NCI-H2196 treated with DMSO at 0.1 percent for 48 hours (cell line): Measurements from ENCODE around the gene CDKAL1.

ENCODE experiments used
- DNase-seq: peaks from one replicate; lab custom pipeline; 2025; ENCODE audit not compliant: unreplicated experiment; lab: John Stamatoyannopoulos, UW

CDKAL1 gene

DNA sequence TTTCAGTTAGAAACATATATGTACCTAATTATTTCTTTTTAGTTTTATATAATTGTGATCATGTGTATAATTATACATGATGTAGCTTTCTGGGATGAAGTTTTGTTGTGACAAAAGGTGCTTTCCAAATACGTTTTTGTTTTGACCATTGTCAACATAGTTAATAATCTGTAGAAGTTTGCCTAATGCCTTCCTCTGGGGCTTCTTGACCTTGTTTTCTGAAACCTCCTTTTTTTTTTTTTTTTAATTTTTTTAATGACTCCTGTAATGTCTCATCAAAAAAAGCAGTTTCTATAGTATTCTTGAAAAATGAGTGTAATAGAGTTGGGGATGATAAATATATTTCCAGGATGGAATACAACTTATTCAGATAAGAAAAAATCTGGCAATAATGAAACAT, 624.6 kb downstream of the CDKAL1 start:
- no peak for DNase-seq

DNA sequence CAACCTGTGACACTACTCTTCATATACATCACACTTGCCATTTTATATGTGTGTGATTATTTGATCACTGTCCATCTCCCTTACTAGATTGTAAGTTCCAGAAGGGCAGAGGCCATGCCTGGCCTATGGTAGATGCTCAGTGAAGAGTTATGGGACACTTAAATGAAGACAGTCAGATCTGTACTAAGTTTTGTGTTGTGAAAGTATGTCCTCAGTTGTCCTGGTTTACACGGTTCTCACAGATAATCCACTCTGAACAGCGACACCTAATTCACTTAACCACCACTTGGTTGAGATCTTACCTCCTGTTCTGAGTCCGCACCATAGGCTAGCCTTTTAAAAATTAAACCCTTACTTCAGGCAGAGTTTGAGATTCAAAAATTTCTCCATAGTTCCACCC, 625.2 kb downstream of the CDKAL1 start:
- no peak for DNase-seq

DNA sequence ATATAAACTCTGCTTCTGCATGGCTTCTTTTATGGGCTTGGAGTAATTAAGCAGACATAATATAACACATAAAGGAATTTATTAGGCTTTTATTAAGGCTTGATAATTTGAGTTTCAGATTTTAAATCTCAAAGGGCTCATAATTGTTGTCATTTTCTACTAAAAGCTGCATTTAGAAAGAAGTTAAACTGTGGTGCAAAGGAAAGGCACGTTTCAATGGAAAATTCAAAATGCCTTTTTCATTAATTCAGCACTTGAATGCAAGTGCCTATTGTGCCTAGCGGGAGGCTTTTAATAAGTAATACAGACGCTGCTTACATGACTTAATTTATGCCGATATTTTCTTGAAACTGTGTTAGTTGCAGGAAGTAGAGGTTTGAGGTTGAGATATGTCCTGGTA, 627.5 kb downstream of the CDKAL1 start:
- DNase-seq: no peak

DNA sequence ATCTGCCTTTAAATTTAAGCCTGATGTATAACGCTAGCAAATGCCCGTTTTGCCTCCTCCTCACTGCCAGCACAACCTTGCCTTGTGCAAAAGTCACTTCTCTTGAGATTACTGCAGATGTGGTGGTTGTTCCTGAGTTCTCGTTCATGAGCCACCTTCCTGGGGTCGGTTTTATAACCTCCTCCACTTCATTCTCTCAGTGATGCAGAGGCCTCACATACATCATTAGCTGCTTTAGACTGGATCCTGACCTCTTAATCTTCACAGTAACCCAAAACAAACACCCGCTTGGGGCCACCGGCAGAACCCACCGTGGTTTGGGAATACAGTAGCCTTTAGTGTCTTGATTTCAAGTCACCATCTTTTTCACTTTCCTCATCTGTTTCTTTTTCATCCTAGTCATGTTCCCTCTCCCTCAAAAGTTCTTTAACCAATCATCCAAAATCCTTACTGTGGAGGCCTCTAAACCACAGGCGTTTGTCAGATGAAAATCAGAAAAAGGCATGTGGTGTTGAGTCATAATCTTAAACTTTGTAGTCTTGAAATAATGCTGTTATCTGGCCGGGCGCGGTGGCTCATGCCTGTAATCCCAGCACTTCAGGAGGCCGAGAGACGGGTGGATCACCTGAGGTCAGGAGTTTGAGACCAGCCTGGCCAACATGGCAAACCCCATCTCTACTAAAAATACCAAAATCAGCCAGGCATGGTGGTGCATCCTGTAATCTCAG, 629.0 kb downstream of the CDKAL1 start:
- DNase-seq: no peak

DNA sequence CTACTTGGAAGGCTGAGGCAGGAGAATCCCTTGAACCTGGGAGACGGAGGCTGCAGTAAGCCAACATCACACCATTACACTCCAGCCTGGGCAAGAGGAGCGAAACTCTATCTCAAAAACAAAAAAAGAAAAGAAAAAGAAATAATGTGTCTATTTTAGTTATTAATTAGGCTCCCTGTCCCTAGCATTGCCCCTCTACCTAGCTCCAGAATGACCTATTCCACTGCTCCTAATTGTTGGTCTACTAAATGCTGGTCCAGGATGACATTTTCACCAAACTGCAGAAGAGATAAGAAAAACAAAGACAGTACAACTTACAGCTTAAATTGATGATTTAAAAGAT, 629.6 kb downstream of the CDKAL1 start:
- DNase-seq: no peak

DNA sequence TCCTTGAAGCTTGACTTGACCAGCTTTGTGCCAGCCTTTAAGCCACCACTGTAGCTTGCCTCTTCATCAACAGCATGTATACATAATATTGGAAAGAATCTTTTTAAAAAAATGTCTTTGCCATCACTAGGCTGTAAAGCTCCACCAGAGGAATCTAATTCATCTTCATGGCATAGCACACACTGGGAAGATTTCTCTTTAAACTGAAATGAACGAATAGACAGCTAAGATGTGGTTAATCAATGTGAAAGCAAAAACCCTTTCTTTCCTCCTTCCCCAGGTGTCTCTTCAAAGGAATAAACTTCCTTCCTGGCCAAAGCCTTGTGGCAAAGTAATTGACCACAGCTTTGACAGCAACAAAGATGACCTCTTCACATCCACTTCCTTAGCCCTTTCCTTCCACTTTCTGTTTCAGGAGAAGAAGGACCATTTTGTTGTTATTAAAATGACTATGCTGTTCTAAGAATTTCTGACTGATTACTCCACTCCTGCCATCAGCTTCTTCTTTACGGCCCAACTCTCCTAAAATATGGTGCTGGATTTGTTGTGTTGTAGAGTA, 630.6 kb downstream of the CDKAL1 start:
- no peak for DNase-seq

DNA sequence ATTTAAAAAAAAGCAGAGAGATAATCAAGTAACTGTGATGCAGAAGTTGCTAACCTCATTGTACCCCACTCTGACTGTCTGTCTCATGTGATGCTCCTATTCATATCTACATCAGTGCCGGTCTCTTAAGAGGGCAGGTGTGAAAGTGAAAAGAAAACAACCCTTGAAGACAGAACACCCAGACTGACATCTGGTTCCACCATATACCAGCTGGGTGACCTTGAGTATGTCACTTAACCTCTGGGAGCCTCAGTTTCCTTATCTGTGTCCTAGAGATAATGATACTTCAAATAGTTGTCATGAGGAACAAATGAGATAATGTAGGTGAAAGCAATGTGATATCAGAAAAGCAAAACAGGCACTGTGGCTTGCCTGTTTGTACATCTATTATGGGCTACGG, 632.5 kb downstream of the CDKAL1 start:
- DNase-seq: no peak

DNA sequence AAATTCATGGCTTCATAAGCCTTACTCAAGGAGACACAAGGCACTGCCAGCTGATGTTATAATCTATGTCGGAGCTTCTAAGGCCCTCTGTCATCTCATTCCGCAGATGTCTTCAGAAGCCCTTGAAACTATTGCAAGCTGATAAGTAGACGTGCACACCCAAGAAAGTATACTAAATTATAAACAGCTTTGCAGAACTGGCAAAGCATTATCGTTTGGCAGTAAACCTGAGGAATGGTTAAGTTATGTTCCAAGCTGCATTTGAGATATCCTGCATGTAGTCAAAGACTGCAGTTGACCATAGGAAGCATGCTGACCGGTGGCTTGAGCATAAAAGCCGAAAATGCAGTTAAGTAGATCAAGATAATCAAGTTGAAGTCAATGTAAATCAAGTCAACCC, 633.5 kb downstream of the CDKAL1 start:
- DNase-seq: no peak

DNA sequence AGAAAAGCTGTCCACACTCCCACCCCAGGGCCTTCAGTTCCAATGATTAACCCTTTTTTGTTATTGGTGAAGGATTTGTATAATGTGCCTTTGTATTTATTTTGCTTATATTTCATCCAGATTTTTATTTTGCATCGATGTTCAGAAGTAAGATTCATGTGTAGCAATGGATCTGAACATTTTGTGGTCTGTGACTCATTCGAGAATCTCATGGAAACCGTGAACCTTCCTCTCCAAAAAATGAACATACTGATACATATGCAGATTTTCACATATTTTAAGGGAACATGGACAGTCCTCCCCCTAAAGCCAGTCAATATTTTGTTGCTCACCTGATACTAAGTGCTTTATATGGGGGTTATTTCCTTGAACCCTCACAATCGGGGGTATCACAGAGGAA, 637.5 kb downstream of the CDKAL1 start:
- DNase-seq: no peak

DNA sequence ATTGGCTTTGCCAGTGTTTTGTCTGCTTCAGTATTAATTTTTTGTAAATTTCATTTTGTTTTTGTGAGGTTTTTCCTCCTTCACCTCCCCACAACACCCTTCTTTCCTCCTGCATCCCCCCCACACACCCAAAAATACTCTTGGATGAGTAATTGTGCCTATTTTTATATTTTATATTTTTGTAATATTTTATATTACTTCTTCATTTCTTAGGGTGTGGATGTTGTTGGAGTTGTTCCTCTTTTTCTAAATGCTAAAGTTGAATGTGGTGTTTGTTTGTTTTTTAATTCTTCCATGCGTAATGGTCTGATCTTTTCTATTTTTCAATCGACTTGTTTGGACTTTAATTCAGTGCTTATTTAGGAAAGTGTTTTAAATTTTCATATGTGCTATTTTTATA, 638.8 kb downstream of the CDKAL1 start:
- no peak for DNase-seq

DNA sequence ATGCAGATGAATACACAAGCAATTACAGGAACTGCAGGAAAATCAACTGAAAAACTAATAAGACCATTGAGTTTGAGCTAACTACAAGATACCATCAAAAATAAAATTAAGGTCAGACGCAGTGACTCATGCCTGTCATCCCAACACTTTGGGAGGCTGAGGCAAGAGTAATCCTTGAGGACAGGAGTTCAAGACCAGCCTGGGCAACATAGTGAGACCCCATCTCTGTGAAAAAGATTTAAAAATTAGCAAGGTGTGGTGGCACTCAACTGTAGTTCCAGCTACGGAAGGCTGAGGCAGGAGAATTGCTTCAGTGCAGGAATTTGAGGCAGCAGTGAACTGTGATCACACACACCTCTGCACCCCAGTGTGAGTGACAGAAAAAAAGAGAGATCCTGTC, 639.4 kb downstream of the CDKAL1 start:
- DNase-seq: no peak

DNA sequence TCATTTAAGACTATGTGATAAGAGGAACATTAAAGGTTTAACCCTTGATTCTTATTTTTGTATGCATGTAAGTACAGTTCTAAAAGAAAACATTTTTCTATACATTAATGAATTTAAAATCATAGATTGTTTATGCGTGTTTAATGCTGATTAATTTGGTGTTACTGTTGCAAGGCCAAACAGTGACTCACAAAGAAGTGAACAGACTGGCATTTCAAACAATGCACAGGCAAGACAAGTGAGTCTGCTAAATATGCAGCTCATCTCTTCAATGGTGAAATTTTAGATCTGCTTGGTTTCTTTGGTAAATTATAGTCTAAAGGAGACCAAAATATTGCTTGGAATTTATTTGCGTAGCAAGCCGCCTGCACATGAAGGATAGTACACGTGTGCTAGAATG, 641.9 kb downstream of the CDKAL1 start:
- DNase-seq: no peak

DNA sequence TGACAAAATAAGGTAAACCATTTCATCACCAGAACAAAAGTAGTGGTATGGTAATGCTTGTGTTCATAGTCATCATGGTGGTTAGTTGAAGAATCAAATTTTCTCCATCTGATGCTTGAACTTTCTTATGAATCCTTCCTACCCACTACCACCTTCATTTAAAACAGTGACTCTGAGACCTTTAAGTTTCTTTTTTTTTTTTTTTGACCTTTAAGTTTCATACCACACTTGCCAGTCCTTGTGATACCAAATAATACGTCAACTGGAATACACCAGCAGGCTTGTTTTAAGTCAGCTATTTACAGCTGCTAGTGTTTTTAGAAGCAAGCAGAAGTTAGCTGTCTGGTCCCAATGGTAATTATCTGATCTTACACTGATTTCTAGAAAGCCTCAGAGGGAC, 645.9 kb downstream of the CDKAL1 start:
- DNase-seq: no peak

DNA sequence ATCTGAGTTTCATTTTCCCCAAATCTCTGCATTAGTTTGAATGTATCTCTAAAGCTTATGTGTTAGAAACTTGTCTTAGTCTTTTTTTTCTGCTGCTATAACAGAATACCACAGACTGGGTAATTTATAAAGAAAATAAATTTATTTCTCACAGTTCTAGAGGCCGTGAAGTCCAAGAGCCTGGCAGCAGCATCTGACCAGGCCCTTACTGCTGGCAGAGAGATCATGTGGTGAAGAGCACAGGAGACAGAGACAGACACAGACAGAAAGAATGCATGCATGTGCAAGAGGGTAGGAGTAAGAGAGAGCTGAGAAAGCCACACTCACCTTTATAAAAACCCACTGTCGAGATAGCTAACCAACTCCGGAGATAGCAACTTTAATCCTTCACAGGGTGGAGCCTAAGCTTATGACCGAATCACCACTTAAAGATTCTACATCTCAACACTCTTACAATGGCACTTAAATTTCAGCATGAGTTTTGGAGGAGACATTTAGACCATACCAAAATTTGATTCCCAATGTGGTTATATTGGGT, 646.6 kb downstream of the CDKAL1 start:
- no peak for DNase-seq

DNA sequence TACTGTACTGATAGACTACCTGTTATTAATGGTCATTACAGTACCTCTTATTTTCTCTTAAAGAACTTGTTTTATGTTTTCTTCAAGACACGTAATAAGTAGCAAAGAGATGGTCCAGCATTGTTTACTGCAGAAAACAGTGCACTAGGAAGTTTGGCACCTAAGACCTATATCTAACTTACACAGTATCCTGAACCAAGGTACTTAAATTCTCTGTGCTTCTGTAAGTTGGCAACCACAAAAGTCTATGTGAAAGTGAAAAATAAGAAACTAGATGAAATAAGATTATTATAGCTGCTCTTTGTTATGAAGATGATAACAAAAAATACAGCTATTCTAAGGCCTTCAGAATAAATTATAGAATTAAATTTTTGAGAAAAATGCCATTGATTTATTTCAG, 647.6 kb downstream of the CDKAL1 start:
- no peak for DNase-seq

DNA sequence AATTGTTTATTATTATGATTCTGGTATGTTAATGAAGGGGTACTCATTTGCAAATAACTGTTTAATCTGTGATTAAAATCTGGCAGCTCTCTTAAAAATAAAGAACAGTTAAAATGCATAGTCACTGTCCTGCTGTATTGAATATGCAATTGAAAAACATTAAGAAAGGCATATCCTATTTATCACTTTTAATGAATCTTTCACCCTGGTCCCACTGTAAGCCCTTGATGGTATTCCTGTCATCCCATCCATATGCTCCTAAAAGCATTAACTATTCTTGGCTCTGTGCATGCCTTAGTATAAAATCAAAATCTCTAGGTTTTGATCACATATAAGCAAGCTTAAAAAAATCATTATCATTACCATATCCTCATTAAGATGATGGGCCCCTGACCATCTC, 648.3 kb downstream of the CDKAL1 start:
- no peak for DNase-seq

DNA sequence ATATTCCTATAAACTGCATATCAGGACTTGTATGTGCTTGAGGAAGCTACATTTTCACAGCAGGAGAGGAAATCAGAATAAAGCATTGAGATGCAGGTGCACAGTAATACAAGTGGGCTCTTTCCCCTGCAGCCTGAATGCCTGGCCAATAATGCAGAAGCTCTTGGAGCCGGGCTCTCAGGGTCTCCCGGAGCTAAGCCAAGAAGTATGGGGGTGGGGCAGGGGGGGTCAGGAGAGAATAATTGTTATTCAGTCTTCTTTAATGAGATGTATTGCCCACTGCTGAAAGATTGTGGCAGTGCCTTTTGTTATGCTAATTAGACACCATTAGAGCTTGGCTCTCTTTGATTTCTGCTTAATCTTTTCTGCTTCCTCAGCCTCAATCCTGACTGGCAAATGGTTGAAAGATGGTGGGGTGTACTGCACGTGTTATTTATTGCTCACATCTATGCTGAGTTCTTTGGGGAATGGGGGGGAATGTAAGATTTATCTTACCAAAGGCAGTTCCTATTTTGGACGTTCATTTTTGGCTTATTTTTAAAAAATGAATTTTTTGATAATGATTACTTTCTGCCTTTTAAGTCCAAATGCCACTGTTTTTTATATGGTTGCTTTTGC, 651.7 kb downstream of the CDKAL1 start:
- no peak for DNase-seq

DNA sequence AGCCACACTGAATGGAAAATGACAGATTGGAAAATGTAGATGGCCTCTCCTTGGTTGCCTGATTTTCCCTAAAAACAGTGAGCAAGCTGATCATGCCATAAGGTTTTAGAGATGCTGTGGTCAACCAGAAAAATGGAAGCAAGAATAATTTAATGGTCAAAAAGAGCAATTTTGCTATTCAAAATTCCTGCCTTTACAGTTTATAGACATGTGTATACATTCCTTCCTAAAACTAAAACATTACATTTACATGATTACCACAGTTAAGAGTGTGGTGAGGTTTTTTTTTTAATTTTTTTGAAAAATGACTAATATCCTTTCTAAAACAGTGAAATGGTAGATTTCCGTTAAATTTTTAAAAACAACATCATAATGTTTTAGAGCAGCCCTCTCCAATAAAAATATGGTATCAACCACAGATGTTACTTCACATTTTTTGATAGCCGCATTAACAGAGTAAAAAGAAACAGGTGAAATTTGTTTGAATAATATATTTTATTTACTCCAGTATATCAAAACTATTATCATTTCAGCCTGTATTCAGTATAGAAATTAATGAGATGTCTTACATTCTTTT, 652.3 kb downstream of the CDKAL1 start:
- no peak for DNase-seq

DNA sequence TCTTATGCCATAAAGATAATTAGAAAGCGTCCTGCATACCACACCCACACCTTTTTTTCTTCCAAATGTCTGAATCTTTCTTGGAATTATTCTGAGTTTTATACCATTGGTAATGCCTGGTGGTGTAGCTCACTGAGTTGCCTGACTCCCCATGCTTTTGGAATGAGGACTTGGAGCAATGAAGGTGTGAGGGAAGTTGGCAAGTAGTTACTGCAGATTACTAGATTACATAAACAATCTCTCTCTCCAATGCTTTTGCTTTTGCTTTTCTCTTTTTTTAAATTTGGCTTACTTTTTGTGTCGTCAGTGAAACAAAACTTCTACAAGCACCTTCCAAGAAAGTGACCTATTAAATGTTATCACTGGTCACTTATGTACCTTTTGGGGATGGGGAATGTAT, 653.2 kb downstream of the CDKAL1 start:
- no peak for DNase-seq

DNA sequence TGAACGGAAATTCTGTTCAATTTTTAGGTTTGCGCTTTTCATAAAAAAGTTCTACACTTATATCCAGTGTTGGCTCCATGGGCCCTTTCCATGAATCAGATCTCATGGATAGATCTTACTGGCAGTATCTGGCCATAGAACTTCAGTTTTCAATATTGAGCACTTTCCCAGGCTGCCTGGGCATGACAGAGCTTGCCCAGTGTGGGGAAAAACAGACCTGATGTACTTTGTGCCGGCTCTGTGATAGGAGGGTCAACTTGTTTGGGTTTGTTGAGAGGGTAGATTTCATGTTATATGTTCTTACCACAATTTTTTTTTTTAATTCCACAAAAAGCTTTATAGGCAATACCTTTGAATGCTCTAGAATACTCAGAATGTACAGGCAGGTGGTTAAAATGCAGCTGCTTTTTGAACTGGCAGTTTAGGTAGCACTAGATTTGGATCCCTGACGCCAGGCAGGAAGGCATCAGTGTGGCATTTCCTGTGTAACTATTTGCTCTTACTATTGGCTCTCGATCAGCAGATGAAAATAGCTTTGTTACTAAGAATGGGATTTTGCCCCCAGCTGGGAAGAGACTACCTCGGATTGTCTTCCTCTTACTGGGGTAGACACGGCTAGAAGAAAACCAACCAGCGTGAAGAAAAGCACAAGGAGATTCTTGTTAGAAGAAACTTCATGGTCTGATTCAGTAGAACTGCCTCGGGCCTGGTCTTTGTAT, 654.4 kb downstream of the CDKAL1 start:
- DNase-seq: peak; percentile 34

DNA sequence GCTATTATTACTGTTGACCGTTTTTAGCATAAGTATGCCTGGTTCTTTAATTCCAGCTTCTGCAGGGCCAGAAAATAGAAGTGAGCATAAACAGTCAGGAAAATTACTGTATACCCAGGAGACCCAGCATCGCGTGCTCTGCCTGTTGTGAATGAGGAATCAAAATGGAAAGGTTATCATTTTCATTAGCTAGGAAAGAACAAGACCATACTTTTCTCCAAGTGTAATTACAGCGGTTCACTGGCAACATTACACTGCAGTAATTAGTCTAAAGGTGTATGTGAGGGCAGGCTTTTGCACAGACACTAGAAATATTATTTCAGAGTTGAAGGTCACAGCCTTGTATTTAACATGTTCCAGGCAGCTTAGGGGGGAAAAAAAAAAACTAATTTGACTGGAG, 655.5 kb downstream of the CDKAL1 start:
- DNase-seq: no peak

DNA sequence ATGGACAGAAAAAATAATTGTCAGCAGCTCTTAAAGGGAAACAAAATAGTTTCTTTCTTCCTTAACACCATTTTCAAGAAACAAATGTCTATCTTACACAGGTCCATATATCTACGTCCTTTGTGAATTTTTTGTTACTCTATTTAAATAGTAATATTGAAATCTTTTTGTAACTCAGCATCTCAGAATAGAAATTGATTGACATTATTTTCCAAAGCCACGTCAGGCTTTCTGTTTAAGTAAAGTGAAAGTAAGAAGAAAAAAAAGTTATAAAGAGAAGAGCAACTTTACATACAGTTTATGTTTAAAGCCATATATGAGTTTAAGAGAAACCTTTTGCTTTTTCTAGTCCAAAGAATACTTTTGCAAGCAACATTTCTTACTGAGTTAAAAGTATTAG, 656.4 kb downstream of the CDKAL1 start:
- no peak for DNase-seq
